NCI-H524 (cell line): Measurements from ENCODE around the gene OST4.
A peak's percentile ranks its signal among the peaks of the same experiment; 100 is the strongest.
"Not testable (repeated sequence)": the region's sequence is repeated elsewhere in the genome, so short reads cannot be mapped to it uniquely, and the experiment has no call there.

ENCODE experiments used
- DNase-seq, 2 experiments: peaks; one replicate each; lab custom pipeline; 2025; lab: John Stamatoyannopoulos, UW

The OST4 gene

DNA sequence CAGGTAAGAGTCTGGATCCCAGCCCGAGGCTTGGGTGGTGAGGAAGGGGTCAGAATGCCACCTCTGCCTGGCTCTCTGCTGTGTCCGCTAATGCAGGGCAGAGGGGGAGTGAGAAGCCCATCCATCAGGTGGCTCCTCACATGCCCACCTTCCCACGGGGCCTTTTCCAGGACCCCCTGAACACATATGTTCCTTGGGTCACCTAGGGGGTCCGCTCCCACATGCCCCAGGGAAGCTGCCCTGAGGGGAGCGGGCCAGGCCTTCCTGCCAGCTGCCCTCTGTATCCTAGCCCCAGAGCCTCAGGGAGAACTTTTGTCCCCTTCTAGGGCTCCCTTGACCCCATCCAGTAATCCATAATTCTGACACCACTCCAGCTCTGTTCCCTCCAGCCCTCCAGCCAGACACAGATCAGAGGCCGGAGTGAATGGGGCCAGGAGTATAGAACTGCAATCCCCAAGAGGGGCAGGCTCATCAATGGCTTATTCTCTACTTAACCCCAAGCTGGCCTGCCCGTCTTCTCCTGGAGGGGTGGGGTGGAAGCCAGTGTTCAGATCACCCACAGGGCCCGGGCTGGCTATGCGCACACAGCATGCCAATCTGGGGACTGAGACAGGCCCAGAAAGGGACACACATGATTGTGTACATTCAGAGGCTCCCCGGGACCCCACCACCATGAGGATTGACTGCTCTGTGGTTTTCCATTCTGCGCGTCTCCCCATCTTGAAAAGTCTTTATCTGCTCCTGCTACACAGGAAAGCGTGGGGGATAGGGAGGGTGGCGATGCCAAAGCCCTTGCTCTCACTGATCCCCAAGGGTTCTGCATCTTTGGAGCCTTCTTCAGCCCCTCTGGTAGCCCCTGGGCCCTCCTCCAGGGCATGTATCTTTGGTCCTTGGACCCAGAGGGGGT lies 8.0 kb upstream of the OST4 start:
- no peak for DNase-seq

DNA sequence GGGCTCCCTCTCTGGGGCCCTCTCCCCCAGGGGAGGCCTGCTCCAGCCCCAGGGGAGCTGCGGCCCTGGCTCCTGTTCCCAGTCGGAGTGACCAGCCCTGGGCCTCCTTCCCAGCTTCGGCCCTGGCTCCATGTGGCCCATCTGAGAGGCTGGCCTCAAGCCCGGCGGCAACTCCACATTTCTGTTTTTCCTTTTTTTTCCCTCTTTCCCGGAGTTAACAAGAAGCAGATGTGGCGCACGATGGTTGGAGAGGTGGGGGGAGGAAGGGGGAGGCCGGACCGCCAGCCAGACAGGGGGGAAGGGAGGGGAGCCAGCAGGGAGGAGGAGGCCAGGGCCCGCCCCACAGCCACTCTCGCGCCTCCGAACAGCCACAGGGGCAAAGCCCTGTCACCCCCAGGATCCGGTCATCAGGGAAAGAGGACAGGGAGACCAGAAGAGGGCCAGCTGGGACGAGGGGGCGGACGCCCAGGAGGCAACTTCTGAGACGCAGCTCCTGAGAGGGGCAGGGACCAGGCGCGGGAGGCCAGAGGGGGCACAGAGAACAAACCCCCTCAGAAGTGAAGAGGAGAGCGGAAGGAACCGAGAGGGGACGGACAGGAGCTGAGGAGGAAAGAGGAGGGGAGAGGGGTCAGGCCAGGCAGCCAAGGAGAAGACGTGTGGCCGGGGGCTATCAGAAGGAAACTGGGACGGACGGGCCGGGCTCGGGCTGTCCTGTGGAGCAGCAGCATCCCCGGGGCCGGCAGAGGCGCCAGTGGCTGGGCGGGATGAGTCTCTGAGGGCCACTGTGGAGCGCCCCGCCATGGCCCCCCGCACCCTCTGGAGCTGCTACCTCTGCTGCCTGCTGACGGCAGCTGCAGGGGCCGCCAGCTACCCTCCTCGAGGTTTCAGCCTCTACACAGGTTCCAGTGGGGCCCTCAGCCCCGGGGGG lies 7.1 kb upstream of the OST4 start, which contains the start of gene EMILIN1:
TSS of gene EMILIN1 (plus strand) at position 349 of the 928 bp plus-strand sequence. CDS start at position 800, 451 bp downstream.
- no peak for DNase-seq

DNA sequence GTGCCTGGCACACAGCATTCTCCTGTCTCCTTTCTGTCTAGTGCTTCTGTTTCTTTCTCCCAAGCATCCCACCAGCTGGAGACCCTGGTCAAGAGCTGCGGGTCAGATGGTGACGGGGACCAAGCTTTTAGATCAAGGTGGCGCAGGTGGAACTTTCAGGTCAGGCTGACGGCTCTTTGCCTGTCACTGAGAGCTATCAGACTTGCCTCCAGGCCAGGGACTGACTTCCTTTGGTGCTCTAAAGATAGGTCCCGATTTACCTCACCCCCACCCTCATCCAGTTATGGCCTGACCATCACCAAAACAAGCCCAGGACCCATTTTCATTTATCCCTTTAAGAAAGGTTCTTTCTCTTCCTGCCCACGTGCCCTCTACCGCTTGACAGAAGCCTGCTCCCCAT lies 5.8 kb upstream of the OST4 start:
- no peak for DNase-seq

DNA sequence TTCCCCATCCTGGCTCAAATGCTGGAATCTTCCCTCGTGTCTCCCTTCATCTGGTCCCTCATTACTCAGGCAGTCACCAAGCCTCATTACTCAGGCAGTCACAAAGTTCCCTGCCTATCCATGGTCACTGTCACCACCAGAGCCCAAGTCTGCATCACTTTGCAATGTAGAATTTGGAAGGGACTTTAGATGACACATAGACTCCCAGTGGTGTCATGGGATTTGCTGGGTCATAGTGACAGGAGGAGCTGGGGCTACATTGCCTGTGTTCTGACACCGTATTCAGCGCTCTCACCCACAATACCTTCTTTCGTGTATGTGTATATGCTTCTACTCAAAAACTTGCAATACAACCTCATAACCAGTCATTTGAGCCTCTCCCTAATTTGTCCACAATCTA lies 4.9 kb upstream of the OST4 start:
- DNase-seq = no peak

DNA sequence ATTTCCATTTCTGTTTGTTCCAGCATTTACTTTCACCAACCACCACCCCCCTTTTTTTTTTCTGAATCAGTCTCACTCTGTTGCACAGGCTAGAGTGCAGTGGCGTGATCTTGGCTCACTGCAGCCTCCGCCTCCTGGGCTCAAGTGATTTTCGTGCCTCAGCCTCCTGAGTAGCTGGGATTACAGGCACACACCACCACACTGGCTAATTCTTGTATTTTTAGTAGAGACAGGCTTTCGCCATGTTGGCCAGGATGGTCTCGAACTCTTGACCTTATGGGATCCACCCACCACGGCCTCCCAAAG lies 4.1 kb upstream of the OST4 start:
- DNase-seq = not testable (repeated sequence)

DNA sequence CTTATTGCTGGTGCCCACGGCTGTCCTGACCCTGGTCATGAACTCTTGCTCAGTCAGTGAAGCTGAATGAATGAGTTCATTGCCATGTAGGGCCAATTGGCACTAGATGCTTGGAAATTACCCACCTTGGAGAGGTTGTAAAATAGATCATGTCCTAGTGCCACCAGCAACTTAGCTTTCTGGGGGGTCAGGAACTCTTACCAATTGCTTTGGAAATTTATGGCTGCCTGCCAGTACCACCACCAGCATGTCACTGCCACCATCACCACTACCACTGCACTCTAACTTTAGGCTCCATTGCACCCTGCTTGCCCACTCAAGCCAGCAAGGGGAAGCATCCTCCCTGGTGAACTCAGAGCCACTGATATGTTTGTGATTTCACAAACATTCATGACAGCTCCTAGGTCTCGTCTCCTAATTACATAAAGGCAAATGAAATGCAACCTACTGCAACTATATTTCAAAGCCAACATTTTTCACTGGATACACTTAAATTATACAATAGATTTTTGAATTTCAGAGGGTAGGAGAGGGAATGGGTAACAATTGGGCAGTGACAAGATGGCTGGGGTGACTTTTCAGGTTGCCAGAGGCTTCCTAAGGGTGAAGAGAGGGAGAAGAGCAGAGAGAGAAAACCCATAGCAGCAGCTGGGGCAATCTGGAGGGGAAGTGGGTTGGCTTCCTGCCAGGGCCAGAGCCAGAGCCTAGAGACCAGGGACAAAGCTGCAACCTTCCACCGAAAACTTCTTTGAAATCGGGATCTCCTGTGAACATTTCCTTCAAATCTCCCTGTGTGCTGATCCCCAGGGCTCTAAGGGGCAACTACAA lies 3.5 kb upstream of the OST4 start:
- peak; percentile 40 to 72 for DNase-seq

DNA sequence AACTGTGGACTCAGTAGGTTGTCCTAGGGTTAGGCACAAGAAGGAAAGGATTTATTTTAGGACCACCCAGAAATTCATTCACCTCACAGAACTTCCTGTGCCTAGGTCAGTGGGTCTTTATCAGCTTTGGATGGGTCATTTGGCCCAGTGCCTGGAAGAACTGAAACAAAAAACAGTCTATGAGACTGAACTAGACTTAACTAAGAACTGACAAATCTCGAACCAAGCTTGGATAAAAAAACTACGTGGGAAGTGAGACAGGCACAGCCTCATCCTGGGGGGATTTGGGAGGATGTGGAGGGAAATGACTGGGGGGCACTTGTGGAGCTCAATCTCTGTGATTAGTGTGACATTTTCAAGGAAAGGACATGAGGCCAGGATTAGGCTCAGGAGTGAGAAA lies 2.3 kb upstream of the OST4 start:
- no peak for DNase-seq

DNA sequence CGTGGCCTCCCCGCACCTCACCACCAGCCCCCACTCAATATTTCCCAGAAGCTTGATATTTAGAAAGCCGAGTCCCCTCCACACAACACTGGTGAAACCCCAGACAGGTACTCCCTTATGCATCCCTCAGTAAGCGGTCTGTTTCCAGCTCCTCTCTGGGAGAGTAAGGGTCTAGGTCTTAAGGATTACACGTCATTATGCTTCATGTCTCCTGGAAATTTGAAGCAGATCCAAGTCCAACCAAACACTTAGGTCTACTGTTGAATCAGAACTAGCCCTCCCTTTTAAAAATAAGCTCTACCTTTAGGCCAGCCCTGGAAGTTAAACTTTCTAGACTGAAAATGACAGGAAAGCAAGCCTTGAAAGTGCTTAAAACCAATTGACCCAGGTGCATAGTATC lies 1.5 kb upstream of the OST4 start:
- DNase-seq = no peak

DNA sequence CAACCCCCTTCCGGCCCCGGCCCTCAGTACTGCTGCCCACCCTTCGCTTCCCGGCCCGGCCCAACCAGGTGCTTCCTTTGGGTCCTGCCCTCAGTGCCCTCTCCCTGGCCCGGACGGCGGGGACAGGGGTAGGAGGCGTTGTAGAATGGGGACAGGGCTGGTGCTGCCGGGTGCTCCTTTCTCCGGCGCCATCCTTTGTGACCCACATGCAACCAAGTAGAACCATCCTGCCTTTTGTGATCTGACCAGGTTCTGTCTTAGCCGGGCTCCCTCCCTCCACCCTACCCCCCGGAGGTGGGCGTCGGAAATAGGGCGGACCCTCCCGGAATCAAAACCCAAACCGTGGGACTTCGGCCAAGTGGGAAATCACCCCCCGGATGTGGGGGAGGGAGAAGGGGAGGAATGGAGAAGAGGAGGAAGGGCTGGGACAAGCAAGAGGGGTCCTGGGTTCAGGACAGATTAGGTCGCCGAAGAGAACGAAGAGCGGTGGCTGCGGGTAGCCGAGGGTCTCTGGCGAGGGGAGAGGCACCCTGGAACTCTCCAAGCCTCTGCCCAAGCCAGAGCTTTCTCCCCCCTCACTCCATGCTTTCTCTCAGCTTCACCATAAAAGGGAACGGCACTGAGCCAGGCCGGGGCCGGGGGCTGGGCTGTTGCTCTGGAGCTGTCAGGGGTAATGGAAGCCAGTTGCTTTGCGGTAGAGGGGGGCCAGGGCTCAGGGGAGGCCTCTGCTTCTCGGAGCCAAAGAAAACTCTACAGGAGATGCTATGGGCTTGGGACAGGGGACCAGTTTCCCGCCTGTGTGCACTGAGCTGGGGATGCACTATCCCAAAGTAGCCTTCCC lies 756 bp upstream of the OST4 start:
- DNase-seq = no peak

DNA sequence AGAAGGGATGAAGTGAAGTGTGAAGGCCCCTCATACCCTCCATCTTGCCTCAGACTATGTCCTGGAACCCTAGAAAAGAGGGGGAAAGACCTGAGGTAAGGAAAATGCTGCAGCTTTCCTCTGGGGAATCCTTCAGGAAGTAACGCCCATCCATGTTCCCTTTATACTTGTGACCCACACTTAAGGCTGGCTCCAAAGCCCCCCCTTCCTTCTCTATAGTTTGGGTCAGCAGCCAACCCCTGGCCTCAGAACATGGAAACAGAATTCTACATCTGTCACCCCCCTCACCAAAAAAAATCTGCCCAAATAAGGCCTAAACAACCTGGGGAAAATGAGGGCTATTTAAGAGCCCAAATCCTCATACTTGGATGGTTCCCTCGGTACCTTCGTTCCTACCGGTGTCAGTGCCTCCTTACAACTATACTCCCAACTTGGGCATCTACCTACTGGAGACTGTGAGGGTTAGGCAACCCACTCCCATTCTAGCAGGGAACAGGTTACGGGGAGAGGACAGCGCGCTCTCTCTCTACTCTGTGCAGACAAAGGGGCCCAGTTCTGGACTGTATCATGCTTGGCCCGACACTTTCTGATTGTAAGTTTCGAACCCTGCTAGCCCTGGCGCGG lies 689 bp downstream of the OST4 start:
- no peak for DNase-seq

DNA sequence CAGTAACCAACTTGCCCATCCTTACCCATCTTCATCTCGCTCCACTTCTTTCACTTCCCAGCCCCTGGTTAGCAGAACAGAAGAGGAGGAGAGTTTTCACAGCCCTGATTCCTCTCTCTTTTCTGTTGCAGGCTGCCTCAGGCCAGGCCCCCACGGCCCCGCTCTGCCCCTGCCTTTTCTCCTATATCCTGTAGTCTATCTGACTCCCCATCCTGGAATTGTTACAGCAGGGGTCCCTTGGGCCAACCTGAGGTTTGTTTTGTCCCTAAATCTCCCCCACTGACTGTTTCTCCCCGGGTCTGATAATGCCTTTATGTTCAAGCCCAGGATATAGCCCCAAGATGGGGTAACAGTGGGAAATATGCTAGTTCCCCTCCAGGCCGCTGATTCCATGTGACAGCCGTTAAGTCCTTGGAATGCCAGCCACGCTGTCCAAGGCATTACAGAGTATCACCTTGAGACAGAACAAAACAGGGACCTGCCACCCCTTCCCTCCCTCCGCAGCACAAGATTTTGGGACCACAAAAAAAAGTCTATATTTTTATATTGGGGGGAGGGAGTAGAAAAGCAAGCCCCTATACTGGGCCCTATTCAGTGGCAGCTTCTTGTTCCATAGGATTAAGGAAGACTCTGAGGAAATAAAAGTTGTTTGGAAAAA lies 1.4 kb downstream of the OST4 start:
- no peak for DNase-seq

DNA sequence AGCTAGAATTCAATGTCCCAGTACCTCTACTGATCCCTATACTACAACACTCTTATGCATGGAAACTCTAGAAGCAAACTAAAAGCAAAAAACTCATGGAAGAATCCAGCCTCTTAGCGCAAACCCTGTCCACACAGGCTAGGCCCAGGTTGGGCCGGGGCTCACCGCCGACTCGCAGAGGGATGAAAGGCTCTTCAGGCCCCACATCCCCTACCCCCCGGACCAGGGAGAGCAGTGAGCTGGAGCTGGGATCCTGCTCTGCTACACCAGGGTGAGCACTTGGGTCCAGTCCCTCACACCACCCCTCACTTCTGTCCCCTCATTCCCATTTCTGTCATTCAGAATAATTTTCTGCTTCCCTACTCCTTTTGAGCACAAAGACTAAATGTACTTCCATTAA lies 2.0 kb downstream of the OST4 start:
- DNase-seq = no peak

DNA sequence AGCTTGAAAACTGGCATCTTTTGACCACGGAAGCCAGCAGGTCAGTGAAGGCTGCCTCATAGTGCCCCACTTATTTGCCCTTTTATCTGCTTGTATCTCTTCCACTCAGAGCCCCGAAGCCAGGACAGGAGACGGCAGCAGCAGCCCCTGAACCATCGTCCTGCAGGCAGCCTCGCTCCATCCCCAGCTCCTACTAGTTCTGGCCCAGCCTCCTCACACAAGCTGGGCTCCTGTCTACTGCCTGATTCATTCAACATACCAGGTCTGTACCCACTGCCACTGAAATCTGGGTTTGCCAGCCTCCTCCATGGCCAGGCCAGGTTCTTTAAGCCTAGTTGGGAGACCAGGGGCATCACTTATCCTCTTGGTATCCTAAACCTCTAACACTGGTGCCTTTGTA lies 4.1 kb downstream of the OST4 start:
- DNase-seq = no peak

DNA sequence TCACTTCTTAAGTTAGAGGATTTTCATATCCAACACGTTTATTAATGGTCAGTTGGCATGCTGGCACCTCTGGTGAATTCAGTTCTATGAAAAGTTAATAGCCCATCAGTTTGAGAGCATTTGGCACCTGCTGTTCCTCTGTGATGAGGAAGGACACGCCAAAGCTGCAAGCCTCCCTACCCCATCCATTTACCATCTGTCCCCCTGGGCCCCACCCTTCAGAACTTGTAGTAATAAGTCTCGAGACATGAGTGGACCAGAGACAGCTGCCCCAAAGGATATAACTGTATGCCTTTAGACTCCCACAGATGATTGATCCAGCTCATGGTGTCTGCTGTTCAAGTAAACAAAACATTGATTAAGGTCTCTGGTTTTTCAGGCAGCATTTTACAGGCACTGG lies 6.3 kb downstream of the OST4 start:
- peak; percentile 84 to 94 for DNase-seq

DNA sequence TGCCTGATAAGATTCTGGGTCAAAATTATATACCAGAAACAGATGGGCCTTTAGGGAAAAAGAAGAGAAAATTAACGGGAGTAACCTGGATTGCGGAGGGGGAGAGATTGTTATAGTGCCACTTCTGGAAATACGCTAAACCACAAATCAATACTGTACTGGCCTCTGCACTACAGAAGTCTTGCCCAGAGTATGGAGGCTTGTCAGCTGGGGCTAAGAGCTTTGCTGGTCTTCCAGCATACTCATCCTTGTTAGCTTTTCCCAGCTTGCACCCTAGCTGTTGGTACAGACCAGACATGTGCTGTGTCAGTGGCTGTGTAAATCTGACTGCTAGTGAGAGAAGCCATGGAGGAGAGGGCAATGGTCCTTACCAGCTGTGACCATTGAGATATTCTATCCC lies 11.1 kb downstream of the OST4 start:
- DNase-seq = no peak

DNA sequence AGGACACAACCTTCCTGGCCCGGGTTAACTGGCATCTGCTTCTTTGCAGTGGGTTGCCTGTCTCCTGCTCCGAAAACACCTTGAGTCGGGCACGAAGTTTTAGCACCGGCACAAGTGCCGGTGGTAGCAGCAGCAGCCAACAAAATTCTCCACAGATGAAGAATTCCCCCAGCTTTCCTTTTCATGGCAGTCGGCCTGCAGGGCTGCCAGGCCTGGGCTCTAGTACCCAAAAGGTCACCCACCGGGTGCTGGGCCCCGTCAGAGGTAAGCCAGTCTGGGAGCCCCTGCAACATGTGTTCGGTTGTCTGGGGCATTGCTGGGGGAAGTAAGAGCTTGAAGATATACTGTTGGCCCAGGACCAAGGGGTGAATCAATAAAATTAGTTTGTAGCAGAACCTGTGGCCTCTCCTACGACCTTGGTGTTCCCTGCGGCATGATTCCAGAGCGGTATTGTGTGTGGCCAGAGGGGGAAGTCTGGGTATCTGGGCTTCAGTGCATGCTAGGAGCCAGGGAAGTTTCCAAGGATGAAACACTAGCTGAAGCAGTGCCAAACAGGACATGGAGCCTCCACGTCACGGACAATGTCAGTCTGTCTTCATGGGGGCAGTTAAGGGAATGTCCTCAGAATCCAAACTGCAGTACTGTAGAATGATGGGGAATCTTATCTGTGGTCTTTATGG lies 12.2 kb downstream of the OST4 start:
- DNase-seq = no peak

DNA sequence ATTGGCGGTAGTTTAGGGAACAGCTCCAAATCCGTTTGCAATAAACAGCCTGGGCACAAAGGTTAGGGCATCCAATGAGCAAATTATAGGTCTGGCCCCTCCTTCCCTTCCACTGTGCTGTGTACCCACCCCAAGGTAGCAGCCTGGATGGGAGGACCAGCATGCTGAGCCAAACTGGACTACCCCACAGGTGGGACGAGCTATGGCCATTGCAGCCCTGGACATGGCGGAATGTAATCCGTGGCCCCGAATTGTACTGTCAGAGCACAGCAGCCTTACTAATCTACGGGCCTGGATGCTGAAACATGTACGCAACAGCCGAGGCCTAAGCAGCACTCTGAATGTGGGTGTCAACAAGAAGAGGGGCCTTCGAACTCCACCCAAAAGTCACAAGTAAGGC lies 13.2 kb downstream of the OST4 start:
- no peak for DNase-seq

DNA sequence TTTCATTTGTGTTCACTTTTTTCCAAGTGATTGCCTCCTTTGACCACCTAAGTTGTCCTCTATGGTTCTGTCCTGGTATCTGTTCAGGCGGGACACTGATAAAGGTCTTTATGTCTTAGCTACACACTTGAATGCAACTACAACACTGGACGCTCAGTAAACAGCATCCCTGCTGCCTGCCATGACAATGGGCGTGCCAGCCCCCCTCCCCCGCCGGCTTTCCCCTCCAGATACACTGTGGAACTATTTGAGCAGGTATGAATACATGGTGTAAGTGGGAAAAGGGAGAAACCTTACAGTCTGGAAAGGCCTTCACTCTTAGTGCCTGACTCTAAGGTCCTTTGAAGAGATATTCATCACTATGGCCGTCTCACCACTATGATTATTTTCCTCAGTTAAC lies 14.3 kb downstream of the OST4 start:
- DNase-seq = no peak

DNA sequence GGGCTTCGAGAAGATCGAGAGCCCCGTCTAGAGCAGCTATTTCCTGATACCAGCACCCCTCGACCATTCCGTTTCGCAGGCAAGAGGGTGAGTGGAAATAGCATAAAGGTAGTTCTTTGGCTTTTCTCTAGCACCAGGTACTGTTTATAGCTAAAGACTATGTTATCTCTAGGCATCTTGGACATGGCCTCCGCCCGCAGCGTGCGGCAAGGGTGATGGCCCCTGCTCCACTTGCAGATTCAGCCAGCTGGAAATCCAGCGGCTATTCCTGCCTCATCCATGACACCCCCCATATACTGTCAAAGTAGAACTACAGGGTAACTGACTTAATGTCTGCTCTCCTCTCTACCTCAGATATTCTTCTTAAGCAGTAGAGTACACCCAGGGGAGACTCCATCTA lies 16.7 kb downstream of the OST4 start:
- no peak for DNase-seq

DNA sequence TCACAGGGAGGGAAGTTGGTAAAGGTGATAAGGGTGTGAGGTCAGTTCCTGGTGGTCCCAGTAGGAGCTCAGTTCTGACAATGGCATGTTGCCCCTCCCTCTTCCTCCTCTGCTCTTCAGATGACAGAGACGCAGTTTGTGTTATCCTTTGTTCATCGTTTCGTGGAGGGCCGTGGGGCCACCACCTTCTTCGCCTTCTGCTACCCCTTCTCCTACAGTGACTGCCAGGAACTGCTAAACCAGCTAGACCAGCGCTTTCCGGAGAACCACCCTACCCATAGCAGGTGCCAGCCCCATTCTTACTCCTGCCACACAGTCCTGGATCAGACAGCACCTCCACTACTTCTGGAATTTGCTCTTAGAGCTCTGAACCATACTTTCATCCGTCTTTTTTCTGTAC lies 17.7 kb downstream of the OST4 start:
- DNase-seq = no peak
